ENCODE results near the gene AHI1.
"Not testable (repeated sequence)": the region's sequence is repeated elsewhere in the genome, so short reads cannot be mapped to it uniquely, and the experiment has no call there.

Gene AHI1

GRCh38 chr6:135254471-135254870 lies 243.1 kb downstream of the AHI1 start:
- H3K4me3 ChIP-seq (ENCODE audit: control insufficient read depth, low read depth, low read length) = no peak overlapping the region
- no peak for DNase-seq (ENCODE audit: low read depth)
- no peak for TF ChIP-seq CTCF (conservative IDR thresholded peaks at IDR 0.05; ENCODE audit: control insufficient read depth, insufficient read depth, low read depth, low read length)

- no peak for TF ChIP-seq CTCF (conservative IDR thresholded peaks at IDR 0.05; ENCODE audit: control insufficient read depth, insufficient read depth, low read depth, low read length)
- no peak overlapping the region for H3K4me3 ChIP-seq (ENCODE audit: control insufficient read depth, low read depth, low read length)
- no peak for DNase-seq (ENCODE audit: low read depth)
Observed at GRCh38 chr6:135251498-135252441, 245.8 kb downstream of the AHI1 start.

GRCh38 chr6:135250751-135251497 lies 246.6 kb downstream of the AHI1 start:
- TF ChIP-seq CTCF (conservative IDR thresholded peaks at IDR 0.05; ENCODE audit: control insufficient read depth, insufficient read depth, low read depth, low read length) = no peak
- DNase-seq (ENCODE audit: low read depth) = no peak

GRCh38 chr6:135250234-135250633 lies 247.3 kb downstream of the AHI1 start:
- DNase-seq (ENCODE audit: low read depth) = no peak
- no peak for TF ChIP-seq CTCF (conservative IDR thresholded peaks at IDR 0.05; ENCODE audit: control insufficient read depth, insufficient read depth, low read depth, low read length)
- no peak overlapping the region for H3K4me3 ChIP-seq (ENCODE audit: control insufficient read depth, low read depth, low read length)

More at GRCh38 chr6:135250751-135251497, 246.6 kb downstream of the AHI1 start:
- H3K4me3 ChIP-seq (ENCODE audit: control insufficient read depth, low read depth, low read length) = no peak overlapping the region

GRCh38 chr6:135246412-135247012 lies 251.0 kb downstream of the AHI1 start:
- not testable (repeated sequence) for H3K4me3 ChIP-seq (ENCODE audit: control insufficient read depth, low read depth, low read length)

DNA sequence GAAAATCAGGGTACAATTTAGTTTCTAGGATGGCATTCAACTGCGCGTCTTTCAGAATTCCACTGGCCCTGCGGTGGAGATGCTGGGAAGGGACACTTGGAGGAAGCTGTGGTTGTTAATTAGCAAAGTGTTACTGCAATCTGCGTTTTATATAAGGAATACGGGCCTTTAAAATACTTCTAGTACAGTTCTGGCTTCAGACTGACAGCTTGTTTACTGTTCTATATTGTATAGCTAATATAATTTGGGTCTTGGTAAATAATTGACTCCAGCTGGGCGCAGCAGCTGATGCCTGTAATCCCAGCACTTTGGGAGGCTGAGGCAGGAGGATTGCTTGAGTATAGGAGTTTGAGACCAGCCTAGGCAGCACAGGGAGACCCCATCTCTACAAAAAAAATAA lies 252.7 kb downstream of the AHI1 start:
- DNase-seq (ENCODE audit: low read depth) = no peak
- no peak for TF ChIP-seq CTCF (conservative IDR thresholded peaks at IDR 0.05; ENCODE audit: control insufficient read depth, insufficient read depth, low read depth, low read length)
- H3K4me3 ChIP-seq (ENCODE audit: control insufficient read depth, low read depth, low read length) = no peak overlapping the region

More at GRCh38 chr6:135246412-135247012, 251.0 kb downstream of the AHI1 start:
- not testable (repeated sequence) for DNase-seq (ENCODE audit: low read depth)
